ENCODE results near the gene CKMT2. TPM values are rescaled to one million over a fixed set of nuclear protein-coding genes. Genes with fewer than 3 reads are reported as not detected.
A peak's percentile ranks its signal among the peaks of the same experiment; 100 is the strongest.

Gene CKMT2
- total RNA-seq, 1 experiment from 2014 or later = not detected

DNA sequence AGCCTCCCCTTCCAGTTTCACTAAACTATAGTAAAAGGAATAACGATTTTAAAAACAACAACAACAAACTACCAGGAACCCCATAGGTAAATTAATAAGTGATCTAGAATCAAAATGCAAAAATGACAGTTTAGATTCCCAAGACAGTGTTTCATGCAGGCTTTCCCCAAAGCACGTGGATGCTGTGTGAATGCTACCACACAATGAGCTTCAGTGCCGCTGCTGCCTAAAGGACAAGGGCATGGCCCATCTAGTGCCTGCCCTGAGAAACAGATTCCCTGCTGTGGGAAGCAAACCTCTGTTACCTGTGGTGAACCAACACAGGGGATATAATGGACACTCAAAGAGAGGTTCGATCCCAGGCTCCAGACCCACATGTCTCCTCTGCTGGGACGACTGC lies 23.7 kb upstream of the CKMT2 start:
- Histone ChIP-seq H2AFZ (ENCODE audit: low read length) (no peak overlapping the region), H4K20me1 (ENCODE audit: low read length) (no peaks in the 10 kb centered on the region), H3K9me2 (replicated peaks; ENCODE audit: low read length) (no peaks in the 10 kb centered on the region), H3F3A (ENCODE audit: low read length, unreplicated experiment) (no peaks in the 10 kb centered on the region), H3K9me3 (ENCODE audit: low read length) (no peaks in the 10 kb centered on the region), H3K27ac (ENCODE audit: low read length) (peak overlapping the region; percentile 47), H3K9ac (ENCODE audit: low read length) (no peak overlapping the region), H3K27me3 (ENCODE audit: low read length) (no peaks in the 10 kb centered on the region), H3K79me2 (ENCODE audit: low read length) (no peaks in the 10 kb centered on the region), H3K4me3 (ENCODE audit: low read length) (no peak overlapping the region), H3K4me1 (ENCODE audit: insufficient read depth, low read length) (peaks cover 24% of the 10 kb centered on the region), H3K36me3 (ENCODE audit: low read depth, low read length) (no peaks in the 10 kb centered on the region), H3K4me2 (ENCODE audit: low read length) (0 out of 2 replicates have a peak overlapping the region, but pooled peaks have one; percentile 33)
- BruUV-seq (replicated peaks) = no TSS peak
- ChIA-PET POLR2A (ENCODE audit: unreplicated experiment) (no interaction called here), CTCF (no interaction called here)
- TF ChIP-seq EZH2phosphoT487 (IDR thresholded peaks at IDR 0.05; ENCODE audit: borderline replicate concordance, low read length) (no peak), EZH2 (IDR thresholded peaks at IDR 0.05; ENCODE audit: low read length, unreplicated experiment) (no peak), CTCF (conservative IDR thresholded peaks at IDR 0.05; ENCODE audit: low read depth, low read length) (no peak)
- intact Hi-C loops (cut with micrococcal nuclease) = no loop called here
- DNase-seq (no peak), ATAC-seq (no peak)

GRCh38 chr5:81209869-81210493 lies 23.1 kb upstream of the CKMT2 start:
- no peaks in the 10 kb centered on the region for H3K27me3 ChIP-seq (ENCODE audit: low read length)
- H4K20me1 ChIP-seq (ENCODE audit: low read length) = no peaks in the 10 kb centered on the region
- POLR2A ChIA-PET (ENCODE audit: unreplicated experiment) = no interaction called here
- H3K4me2 ChIP-seq (ENCODE audit: low read length) = no peak overlapping the region
- no TSS peak for BruUV-seq (replicated peaks)
- H3K79me2 ChIP-seq (ENCODE audit: low read length) = no peaks in the 10 kb centered on the region
- no peaks in the 10 kb centered on the region for H3F3A ChIP-seq (ENCODE audit: low read length, unreplicated experiment)
- no peak for DNase-seq
- no peaks in the 10 kb centered on the region for H3K9me2 ChIP-seq (replicated peaks; ENCODE audit: low read length)
- H3K27ac ChIP-seq (ENCODE audit: low read length) = peak overlapping the region; percentile 47; the same call in 1 of the 2 replicates
- CTCF ChIA-PET = no interaction called here
- H3K4me3 ChIP-seq (ENCODE audit: low read length) = no peak overlapping the region
- no peak for TF ChIP-seq EZH2phosphoT487 (IDR thresholded peaks at IDR 0.05; ENCODE audit: borderline replicate concordance, low read length)
- no peak for TF ChIP-seq EZH2 (IDR thresholded peaks at IDR 0.05; ENCODE audit: low read length, unreplicated experiment)
- no peak for TF ChIP-seq CTCF (conservative IDR thresholded peaks at IDR 0.05; ENCODE audit: low read depth, low read length)
- ATAC-seq = no peak
- H3K4me1 ChIP-seq (ENCODE audit: insufficient read depth, low read length) = peaks cover 24% of the 10 kb centered on the region
- intact Hi-C loops (cut with micrococcal nuclease) = no loop called here
- H3K9ac ChIP-seq (ENCODE audit: low read length) = no peak overlapping the region
- no peak overlapping the region for H2AFZ ChIP-seq (ENCODE audit: low read length)
- H3K36me3 ChIP-seq (ENCODE audit: low read depth, low read length) = no peaks in the 10 kb centered on the region
- no peaks in the 10 kb centered on the region for H3K9me3 ChIP-seq (ENCODE audit: low read length)

- Histone ChIP-seq H3K27ac (ENCODE audit: low read length) (no peak overlapping the region), H2AFZ (ENCODE audit: low read length) (no peak overlapping the region), H3K36me3 (ENCODE audit: low read depth, low read length) (no peaks in the 10 kb centered on the region), H3K4me1 (ENCODE audit: insufficient read depth, low read length) (peaks cover 24% of the 10 kb centered on the region), H4K20me1 (ENCODE audit: low read length) (no peaks in the 10 kb centered on the region), H3K4me3 (ENCODE audit: low read length) (no peak overlapping the region), H3F3A (ENCODE audit: low read length, unreplicated experiment) (no peaks in the 10 kb centered on the region), H3K4me2 (ENCODE audit: low read length) (no peak overlapping the region), H3K9me2 (replicated peaks; ENCODE audit: low read length) (no peaks in the 10 kb centered on the region), H3K9me3 (ENCODE audit: low read length) (no peaks in the 10 kb centered on the region), H3K9ac (ENCODE audit: low read length) (no peak overlapping the region), H3K79me2 (ENCODE audit: low read length) (no peaks in the 10 kb centered on the region), H3K27me3 (ENCODE audit: low read length) (no peaks in the 10 kb centered on the region)
- TF ChIP-seq EZH2 (IDR thresholded peaks at IDR 0.05; ENCODE audit: low read length, unreplicated experiment) = no peak
- TF ChIP-seq CTCF (conservative IDR thresholded peaks at IDR 0.05; ENCODE audit: low read depth, low read length) = no peak
- no peak for TF ChIP-seq EZH2phosphoT487 (IDR thresholded peaks at IDR 0.05; ENCODE audit: borderline replicate concordance, low read length)
- ChIA-PET POLR2A (ENCODE audit: unreplicated experiment) (no interaction called here), CTCF (no interaction called here)
- BruUV-seq (replicated peaks) = no TSS peak
- no peak for ATAC-seq
- intact Hi-C loops (cut with micrococcal nuclease) = no loop called here
- DNase-seq = no peak
These were observed 20.8 kb upstream of the CKMT2 start for GRCh38 chr5:81212211-81212751.
